ENCODE results near the gene PLEKHF1.
"Not testable (repeated sequence)": the region's sequence is repeated elsewhere in the genome, so short reads cannot be mapped to it uniquely, and the experiment has no call there.

PLEKHF1 gene

GRCh38 chr19:29687897-29688728 lies 22.9 kb downstream of the PLEKHF1 start:
- in situ Hi-C loops (cut with HindIII; ENCODE audit: low pct_ligation_motif_present, low pct_unique_long_range_greater_than_20kb, low sequenced_read_pairs) = no loop called here
- DNase-seq = no peak

- in situ Hi-C loops (cut with HindIII; ENCODE audit: low pct_ligation_motif_present, low pct_unique_long_range_greater_than_20kb, low sequenced_read_pairs) = no loop called here
- DNase-seq = peak; percentile 31
Measured at GRCh38 chr19:29690842-29691241, 25.6 kb downstream of the PLEKHF1 start.

- in situ Hi-C loops (cut with HindIII; ENCODE audit: low pct_ligation_motif_present, low pct_unique_long_range_greater_than_20kb, low sequenced_read_pairs) = no loop called here
- DNase-seq = no peak
Measured at GRCh38 chr19:29694161-29694560, 28.9 kb downstream of the PLEKHF1 start.

DNA sequence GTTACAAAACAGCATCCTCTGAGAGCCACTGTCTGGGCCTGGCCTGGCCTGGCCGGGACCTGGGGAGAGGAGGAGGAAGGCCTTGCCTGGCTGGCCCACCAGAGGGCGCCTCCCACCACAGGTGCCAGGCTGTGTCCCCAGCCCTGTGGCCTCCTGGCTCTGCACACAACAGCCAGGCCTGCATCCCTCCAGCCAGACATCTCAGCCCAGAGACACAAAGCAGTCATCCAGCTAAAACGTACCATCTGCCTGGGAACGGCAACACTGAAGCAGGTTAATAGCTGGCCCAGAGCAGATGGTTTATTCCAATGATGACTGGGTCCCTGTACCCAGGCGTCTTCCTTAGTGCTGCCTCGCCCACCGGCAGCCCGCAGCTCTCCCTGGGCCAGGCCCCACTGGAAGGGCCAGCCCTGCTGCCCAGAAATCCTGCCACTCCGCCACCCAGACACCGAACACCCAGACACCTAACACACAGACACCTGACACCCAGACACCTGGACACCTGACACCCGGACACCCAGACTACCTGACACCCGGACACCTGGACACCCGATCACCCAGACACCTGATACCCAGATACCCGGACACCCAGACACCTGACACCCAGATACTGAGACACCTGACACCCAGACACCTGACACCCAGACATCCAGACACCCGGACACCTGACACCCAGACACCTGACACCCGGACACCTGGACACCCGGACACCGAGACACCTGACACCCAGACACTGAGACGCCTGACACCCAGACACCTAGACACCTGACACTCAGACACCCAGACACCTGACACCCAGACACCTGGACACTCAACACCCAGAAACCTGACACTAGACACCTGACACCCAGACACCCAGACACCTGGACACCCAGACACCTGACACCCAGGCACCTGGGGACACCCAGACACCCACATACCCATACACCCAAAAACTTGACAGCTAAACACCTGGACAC lies 29.7 kb downstream of the PLEKHF1 start:
- peak; percentile 45 for DNase-seq
- in situ Hi-C loops (cut with HindIII; ENCODE audit: low pct_ligation_motif_present, low pct_unique_long_range_greater_than_20kb, low sequenced_read_pairs) = no loop called here

DNA sequence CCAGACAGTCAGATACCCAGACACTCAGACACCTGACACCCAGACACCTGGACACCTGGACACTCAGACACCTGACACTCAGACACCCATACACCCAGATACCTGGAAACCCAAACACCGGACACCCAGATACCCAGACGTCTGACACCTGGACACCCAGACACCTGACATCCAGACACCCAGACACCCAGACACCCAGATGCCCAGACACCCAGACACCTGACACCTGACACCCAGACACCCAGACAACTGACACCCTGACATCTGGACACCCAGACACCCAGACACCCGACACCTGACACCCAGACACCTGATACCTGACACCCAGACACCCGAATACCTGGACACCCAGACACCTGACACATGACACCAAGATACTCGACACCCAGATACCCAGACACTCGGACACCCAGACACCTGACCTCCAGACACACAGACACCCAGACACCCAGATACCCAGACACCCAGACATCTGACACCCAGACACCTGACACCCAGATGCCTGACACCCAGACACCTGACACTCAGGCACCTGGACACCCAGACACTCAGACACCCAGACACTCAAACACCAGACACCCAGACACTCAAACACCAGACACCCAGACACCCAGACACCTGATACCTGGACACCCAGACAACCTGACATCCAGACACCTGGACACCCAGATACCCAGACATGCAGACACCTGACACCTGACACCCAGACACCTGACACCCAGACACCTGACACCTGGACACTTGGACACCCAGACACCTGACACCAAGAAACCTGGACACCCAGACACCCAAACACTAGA lies 30.7 kb downstream of the PLEKHF1 start:
- in situ Hi-C loops (cut with HindIII; ENCODE audit: low pct_ligation_motif_present, low pct_unique_long_range_greater_than_20kb, low sequenced_read_pairs) = no loop called here
- DNase-seq = no peak

GRCh38 chr19:29696565-29696846 lies 31.2 kb downstream of the PLEKHF1 start:
- in situ Hi-C loops (cut with HindIII; ENCODE audit: low pct_ligation_motif_present, low pct_unique_long_range_greater_than_20kb, low sequenced_read_pairs) = no loop called here
- no peak for DNase-seq

- in situ Hi-C loops (cut with HindIII; ENCODE audit: low pct_ligation_motif_present, low pct_unique_long_range_greater_than_20kb, low sequenced_read_pairs) = no loop called here
- DNase-seq = no peak
Measured at GRCh38 chr19:29697523-29698261, 32.4 kb downstream of the PLEKHF1 start.

GRCh38 chr19:29699861-29700260 lies 34.6 kb downstream of the PLEKHF1 start:
- in situ Hi-C loops (cut with HindIII; ENCODE audit: low pct_ligation_motif_present, low pct_unique_long_range_greater_than_20kb, low sequenced_read_pairs) = no loop called here

DNA sequence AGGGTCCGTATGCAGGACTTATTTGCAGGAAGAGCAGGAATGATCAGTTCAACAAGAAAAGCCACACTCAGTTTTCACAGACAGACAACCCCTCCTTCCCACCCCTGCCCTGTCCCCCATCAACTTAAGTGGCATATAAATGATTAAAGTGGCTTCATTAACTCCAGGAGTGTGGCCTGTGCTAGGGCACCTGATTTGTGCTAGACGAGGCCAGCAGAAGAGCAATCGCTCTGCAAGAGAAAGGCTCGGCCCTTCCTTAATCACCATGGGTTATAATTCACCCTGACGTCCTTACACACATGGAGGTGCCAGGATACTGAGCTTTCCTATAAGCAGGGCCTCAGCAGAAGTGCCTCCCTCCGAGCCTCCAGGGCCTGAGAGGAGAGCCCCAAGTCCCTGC lies 35.2 kb downstream of the PLEKHF1 start:
- DNase-seq = no peak
- in situ Hi-C loops (cut with HindIII; ENCODE audit: low pct_ligation_motif_present, low pct_unique_long_range_greater_than_20kb, low sequenced_read_pairs) = no loop called here

More at GRCh38 chr19:29699861-29700260, 34.6 kb downstream of the PLEKHF1 start:
- no peak for DNase-seq

GRCh38 chr19:29702161-29702962 lies 37.1 kb downstream of the PLEKHF1 start:
- in situ Hi-C loops (cut with HindIII; ENCODE audit: low pct_ligation_motif_present, low pct_unique_long_range_greater_than_20kb, low sequenced_read_pairs) = no loop called here
- no peak for DNase-seq

DNA sequence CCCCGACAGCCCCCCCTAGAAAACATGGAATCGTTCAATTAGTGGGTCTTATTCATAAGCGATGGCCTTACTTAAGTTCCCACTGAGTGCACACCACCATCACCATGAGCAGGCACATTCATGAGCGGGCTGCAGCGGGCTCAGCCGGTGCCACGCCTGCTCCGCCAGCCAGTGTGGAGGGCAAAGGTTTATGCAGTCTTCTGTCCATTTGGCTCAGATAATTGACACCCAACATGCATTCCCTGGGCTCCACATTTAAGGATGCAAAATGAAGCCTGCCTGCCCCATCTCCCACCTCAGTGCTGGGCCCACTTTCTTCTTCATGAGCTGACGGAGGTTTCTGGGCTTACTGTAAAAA lies 37.7 kb downstream of the PLEKHF1 start:
- DNase-seq = no peak
- in situ Hi-C loops (cut with HindIII; ENCODE audit: low pct_ligation_motif_present, low pct_unique_long_range_greater_than_20kb, low sequenced_read_pairs) = no loop called here

GRCh38 chr19:29704562-29705558 lies 39.6 kb downstream of the PLEKHF1 start:
- no peak for DNase-seq
- in situ Hi-C loops (cut with HindIII; ENCODE audit: low pct_ligation_motif_present, low pct_unique_long_range_greater_than_20kb, low sequenced_read_pairs) = no loop called here

DNA sequence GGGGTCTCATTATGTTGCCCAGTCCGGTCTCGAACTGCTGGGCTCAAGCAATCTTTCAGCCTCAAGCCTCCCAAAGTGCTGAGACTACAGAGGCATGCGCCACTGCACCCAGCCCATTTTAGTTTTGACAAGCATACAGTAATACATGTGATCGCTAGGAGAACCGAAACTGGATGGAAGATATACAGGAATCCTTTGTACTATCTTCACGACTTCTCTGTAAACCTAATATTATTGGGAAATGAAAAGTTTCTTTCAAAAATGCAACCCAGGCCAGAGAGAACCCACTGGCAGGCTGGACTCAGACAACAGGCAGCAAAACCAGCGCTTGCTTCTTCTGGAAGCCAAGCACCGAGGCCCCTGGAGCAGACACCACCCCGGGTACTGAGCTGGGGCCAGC lies 40.4 kb downstream of the PLEKHF1 start:
- in situ Hi-C loops (cut with HindIII; ENCODE audit: low pct_ligation_motif_present, low pct_unique_long_range_greater_than_20kb, low sequenced_read_pairs) = no loop called here

GRCh38 chr19:29706635-29707034 lies 41.4 kb downstream of the PLEKHF1 start:
- no peak for DNase-seq
- in situ Hi-C loops (cut with HindIII; ENCODE audit: low pct_ligation_motif_present, low pct_unique_long_range_greater_than_20kb, low sequenced_read_pairs) = no loop called here

More for the DNA sequence above, 40.4 kb downstream of the PLEKHF1 start:
- no peak for DNase-seq

DNA sequence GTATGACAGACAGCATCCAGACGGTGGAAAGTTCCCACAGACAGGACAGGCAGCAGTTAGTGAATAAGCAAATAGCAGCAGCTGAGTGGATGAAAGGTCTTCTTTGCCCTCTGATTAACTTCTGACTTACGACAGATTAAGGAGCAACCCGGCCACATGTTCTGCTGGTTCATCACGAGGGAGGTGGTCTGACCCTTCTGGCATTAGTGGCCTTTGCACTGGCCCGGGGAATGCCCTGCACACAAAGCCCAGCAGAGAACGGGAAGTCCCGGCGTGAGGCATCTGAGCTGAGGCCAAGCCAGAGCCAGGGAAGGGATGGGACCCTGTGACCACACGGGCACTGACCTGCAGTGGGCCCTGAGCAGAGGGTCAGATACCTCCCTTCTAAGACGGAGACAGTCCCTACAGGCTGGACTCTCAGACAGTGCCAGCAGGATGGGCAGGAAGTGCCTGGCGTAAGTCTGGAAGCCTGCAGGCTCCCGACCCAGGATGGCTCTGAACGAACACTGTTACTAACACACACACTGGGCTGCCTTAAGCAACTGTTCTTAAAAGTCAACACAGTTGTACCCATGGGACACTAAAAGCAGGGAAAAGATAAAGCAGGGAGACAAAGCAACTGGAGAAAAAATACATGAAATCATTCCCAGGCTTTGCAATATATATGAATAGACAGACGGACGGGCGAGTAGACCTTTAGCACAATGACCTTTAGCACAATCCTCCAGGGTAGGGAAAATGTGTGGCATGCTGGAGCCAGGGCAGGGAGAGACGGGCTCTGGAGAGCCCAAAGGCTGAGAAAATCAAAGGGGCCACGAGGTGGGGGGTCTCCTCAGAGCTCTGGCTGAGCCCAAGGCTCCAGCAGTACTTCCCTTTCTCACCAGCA lies 43.5 kb downstream of the PLEKHF1 start:
- no peak for DNase-seq
- in situ Hi-C loops (cut with HindIII; ENCODE audit: low pct_ligation_motif_present, low pct_unique_long_range_greater_than_20kb, low sequenced_read_pairs) = no loop called here

DNA sequence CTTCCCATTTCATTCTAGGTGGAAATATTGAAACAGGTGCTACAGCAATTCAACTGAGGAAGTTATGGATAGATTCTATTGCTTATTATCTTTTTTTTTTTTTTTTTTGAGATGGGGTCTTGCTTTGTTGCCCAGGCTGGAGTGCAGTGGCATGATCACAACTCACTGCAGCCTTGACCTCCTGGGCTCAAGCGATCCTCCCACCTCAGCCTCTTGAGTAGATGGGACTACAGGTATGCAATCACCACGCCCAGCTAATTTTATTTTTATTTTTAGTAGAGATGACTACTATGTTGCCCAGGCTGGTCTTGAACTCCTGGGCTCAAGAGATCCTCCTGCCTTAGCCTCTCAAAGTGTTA lies 44.2 kb downstream of the PLEKHF1 start:
- in situ Hi-C loops (cut with HindIII; ENCODE audit: low pct_ligation_motif_present, low pct_unique_long_range_greater_than_20kb, low sequenced_read_pairs); DNase-seq: not testable (repeated sequence)
